Measurements from ENCODE around the gene IQSEC3.
"Not testable (repeated sequence)": the region's sequence is repeated elsewhere in the genome, so short reads cannot be mapped to it uniquely, and the experiment has no call there.

- not testable (repeated sequence) for TF ChIP-seq CTCF (IDR thresholded peaks at IDR 0.05; ENCODE audit: low read length); EZH2phosphoT487 (IDR thresholded peaks at IDR 0.05; ENCODE audit: low read length); EZH2 (optimal IDR thresholded peaks at IDR 0.05; ENCODE audit: low read depth, low read length)
Measured at GRCh38 chr12:76551-76950, 10.0 kb downstream of the IQSEC3 start.
